ENCODE measurements around the gene C1GALT1. TPM values are rescaled to one million over a fixed set of nuclear protein-coding genes. Genes with fewer than 3 reads are reported as not detected.
A peak's percentile ranks its signal among the peaks of the same experiment; 100 is the strongest.
"Not testable (repeated sequence)": the region's sequence is repeated elsewhere in the genome, so short reads cannot be mapped to it uniquely, and the experiment has no call there.

The C1GALT1 gene
- 42.7 and 46.1 TPM in 2 replicates for total RNA-seq (2014; rRNA removed; shearing (Covaris generic))

GRCh38 chr7:7182156-7183060 is at the start of gene C1GALT1:
TSS of gene C1GALT1 (plus strand) at chr7:7182544. CDS start at chr7:7234320, 51,776 bp downstream.
- H3K9me3 ChIP-seq (replicated peaks): no peaks in the 10 kb centered on the region
- peak; percentile 98 for DNase-seq
- peak within 1 kb of the TSS; percentile 74 for H3K27ac ChIP-seq
- peaks cover 14% of the 10 kb centered on the region for H3K4me1 ChIP-seq
- peak within 1 kb of the TSS; percentile 83 for H3K4me3 ChIP-seq
- H3K27me3 ChIP-seq: no peaks in the 10 kb centered on the region
- H3K36me3 ChIP-seq: no peaks in the 10 kb centered on the region

GRCh38 chr7:7134046-7134445 is 48.3 kb upstream of the C1GALT1 start:
- Histone ChIP-seq H3K4me3 (no peak overlapping the region), H3K4me1 (no peaks in the 10 kb centered on the region)

GRCh38 chr7:7135074-7135473 is 47.3 kb upstream of the C1GALT1 start:
- Histone ChIP-seq H3K27ac (no peak overlapping the region), H3K4me1 (no peaks in the 10 kb centered on the region), H3K9me3 (replicated peaks) (0 out of 2 replicates have a peak, but pooled peaks cover 6% of the 10 kb centered on the region), H3K36me3 (no peaks in the 10 kb centered on the region), H3K4me3 (no peak overlapping the region), H3K27me3 (no peaks in the 10 kb centered on the region)
- no peak for DNase-seq

More at GRCh38 chr7:7134046-7134445, 48.3 kb upstream of the C1GALT1 start:
- H3K9me3 ChIP-seq (replicated peaks): 0 out of 2 replicates have a peak, but pooled peaks cover 4% of the 10 kb centered on the region
- no peaks in the 10 kb centered on the region for H3K27me3 ChIP-seq
- no peak for DNase-seq
- H3K27ac ChIP-seq: no peak overlapping the region
- H3K36me3 ChIP-seq: no peaks in the 10 kb centered on the region

- DNase-seq; H3K27ac ChIP-seq; H3K4me3 ChIP-seq; H3K4me1 ChIP-seq; H3K36me3 ChIP-seq; H3K27me3 ChIP-seq; H3K9me3 ChIP-seq (replicated peaks): not testable (repeated sequence)
These were observed 46.4 kb upstream of the C1GALT1 start for GRCh38 chr7:7135924-7136323.

- no peak for DNase-seq
- Histone ChIP-seq H3K4me1 (no peaks in the 10 kb centered on the region), H3K4me3 (no peak overlapping the region), H3K9me3 (replicated peaks) (0 out of 2 replicates have a peak, but pooled peaks cover 8% of the 10 kb centered on the region), H3K36me3 (no peaks in the 10 kb centered on the region), H3K27me3 (no peaks in the 10 kb centered on the region), H3K27ac (no peak overlapping the region)
These were observed 45.6 kb upstream of the C1GALT1 start for GRCh38 chr7:7136466-7137381.

GRCh38 chr7:7138897-7139296 is 43.4 kb upstream of the C1GALT1 start:
- Histone ChIP-seq H3K4me1 (no peaks in the 10 kb centered on the region), H3K9me3 (replicated peaks) (peaks cover 13% of the 10 kb centered on the region), H3K36me3 (no peaks in the 10 kb centered on the region), H3K27ac (no peak overlapping the region), H3K4me3 (no peak overlapping the region), H3K27me3 (no peaks in the 10 kb centered on the region)
- DNase-seq: no peak

- not testable (repeated sequence) for DNase-seq, H3K4me1 ChIP-seq, H3K27me3 ChIP-seq, H3K4me3 ChIP-seq, H3K36me3 ChIP-seq, H3K27ac ChIP-seq
- H3K9me3 ChIP-seq (replicated peaks): peaks cover 11% of the 10 kb centered on the region
These were observed 38.9 kb upstream of the C1GALT1 start for GRCh38 chr7:7143404-7143803.

- H3K36me3 ChIP-seq; H3K4me1 ChIP-seq; H3K9me3 ChIP-seq (replicated peaks); H3K27ac ChIP-seq; H3K4me3 ChIP-seq; DNase-seq; H3K27me3 ChIP-seq: not testable (repeated sequence)
These were observed 37.2 kb upstream of the C1GALT1 start for GRCh38 chr7:7145151-7145550.

- Histone ChIP-seq H3K27ac (no peak overlapping the region), H3K4me1 (no peaks in the 10 kb centered on the region), H3K4me3 (no peak overlapping the region), H3K36me3 (no peaks in the 10 kb centered on the region), H3K9me3 (replicated peaks) (peaks cover 8% of the 10 kb centered on the region), H3K27me3 (no peaks in the 10 kb centered on the region)
- DNase-seq: no peak
These were observed 35.5 kb upstream of the C1GALT1 start for GRCh38 chr7:7146837-7147236.

- Histone ChIP-seq H3K4me3 (no peak overlapping the region), H3K27ac (no peak overlapping the region), H3K4me1 (no peaks in the 10 kb centered on the region), H3K9me3 (replicated peaks) (peaks cover 6% of the 10 kb centered on the region), H3K27me3 (no peaks in the 10 kb centered on the region), H3K36me3 (no peaks in the 10 kb centered on the region)
- no peak for DNase-seq
These were observed 33.4 kb upstream of the C1GALT1 start for GRCh38 chr7:7148798-7149481.

- Histone ChIP-seq H3K9me3 (replicated peaks) (peaks cover 3% of the 10 kb centered on the region; the same call in 1 of the 2 replicates), H3K27ac (no peak overlapping the region), H3K4me1 (peaks cover 5% of the 10 kb centered on the region), H3K27me3 (no peaks in the 10 kb centered on the region), H3K4me3 (no peak overlapping the region), H3K36me3 (no peaks in the 10 kb centered on the region)
- no peak for DNase-seq
These were observed 31.1 kb upstream of the C1GALT1 start for GRCh38 chr7:7151285-7151684.

- DNase-seq: no peak
- no peak overlapping the region for H3K27ac ChIP-seq
- peaks cover 3% of the 10 kb centered on the region; the same call in 1 of the 2 replicates for H3K9me3 ChIP-seq (replicated peaks)
- no peaks in the 10 kb centered on the region for H3K36me3 ChIP-seq
- no peak overlapping the region for H3K4me3 ChIP-seq
- H3K27me3 ChIP-seq: no peaks in the 10 kb centered on the region
- peaks cover 11% of the 10 kb centered on the region for H3K4me1 ChIP-seq
These were observed 30.5 kb upstream of the C1GALT1 start for GRCh38 chr7:7151865-7152264.

- Histone ChIP-seq H3K9me3 (replicated peaks) (peaks cover 3% of the 10 kb centered on the region; the same call in 1 of the 2 replicates), H3K4me3 (no peak overlapping the region), H3K4me1 (peaks cover 12% of the 10 kb centered on the region), H3K36me3 (no peaks in the 10 kb centered on the region), H3K27ac (no peak overlapping the region), H3K27me3 (no peaks in the 10 kb centered on the region)
- no peak for DNase-seq
These were observed 30.0 kb upstream of the C1GALT1 start for GRCh38 chr7:7152315-7152714.

- not testable (repeated sequence) for H3K27me3 ChIP-seq; H3K36me3 ChIP-seq; H3K27ac ChIP-seq; DNase-seq; H3K4me3 ChIP-seq; H3K9me3 ChIP-seq (replicated peaks)
- peaks cover 30% of the 10 kb centered on the region for H3K4me1 ChIP-seq
These were observed 28.0 kb upstream of the C1GALT1 start for GRCh38 chr7:7154355-7154754.
